ENCODE data around the gene SIGLEC11. TPM values are rescaled to one million over a fixed set of nuclear protein-coding genes. Genes with fewer than 3 reads are reported as not detected.
A peak's percentile ranks its signal among the peaks of the same experiment; 100 is the strongest.

The SIGLEC11 gene
- total and polyA plus RNA-seq, 2 donors from 2014 or later = 1.2 to 1.5 TPM

DNA sequence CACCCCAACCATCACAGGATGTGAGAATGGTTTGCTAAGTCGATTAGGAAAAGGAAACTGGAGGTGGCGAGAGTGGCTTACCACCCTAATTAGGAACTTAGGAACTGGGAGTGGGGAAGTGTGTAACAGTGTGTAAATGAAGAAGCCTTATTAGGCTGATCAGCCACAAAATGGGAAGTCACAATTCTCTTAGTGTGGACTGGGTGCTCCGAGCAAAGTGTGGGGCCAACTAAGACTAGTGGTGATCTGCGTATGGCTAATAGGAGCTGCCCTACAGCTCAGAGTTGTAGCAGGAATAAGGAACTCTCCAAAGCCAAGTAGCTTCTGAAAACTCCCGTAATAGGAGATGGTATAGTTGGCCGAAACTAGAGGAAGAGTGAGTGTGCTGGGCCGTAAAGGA lies 7.6 kb downstream of the SIGLEC11 start:
- intact Hi-C loops (cut with DNase I) = no loop called here
- Histone ChIP-seq H3K27ac (ENCODE audit: low read depth in 2 of 2, low read length in 2 of 2) (no peak overlapping the region), H3K4me3 (ENCODE audit: low read length in 3 of 3) (peak overlapping the region in 1 of 3 donors; percentile 11), H3K36me3 (ENCODE audit: control insufficient read depth in 2 of 3, insufficient read depth in 3 of 3, low read length in 3 of 3) (no peaks in the 10 kb centered on the region), H3K9me3 (ENCODE audit: control insufficient read depth in 2 of 3, insufficient read depth in 1 of 3, low read length in 3 of 3) (no peaks in the 10 kb centered on the region), H3K9ac (ENCODE audit: low read length in 3 of 3) (no peak overlapping the region), H3K4me1 (ENCODE audit: control insufficient read depth in 2 of 3, insufficient read depth in 2 of 3, low read depth in 1 of 3, low read length in 3 of 3) (no peaks in the 10 kb centered on the region), H3K27me3 (ENCODE audit: control insufficient read depth, insufficient read depth, low read length) (no peaks in the 10 kb centered on the region)
- TF ChIP-seq, protein P1, sequence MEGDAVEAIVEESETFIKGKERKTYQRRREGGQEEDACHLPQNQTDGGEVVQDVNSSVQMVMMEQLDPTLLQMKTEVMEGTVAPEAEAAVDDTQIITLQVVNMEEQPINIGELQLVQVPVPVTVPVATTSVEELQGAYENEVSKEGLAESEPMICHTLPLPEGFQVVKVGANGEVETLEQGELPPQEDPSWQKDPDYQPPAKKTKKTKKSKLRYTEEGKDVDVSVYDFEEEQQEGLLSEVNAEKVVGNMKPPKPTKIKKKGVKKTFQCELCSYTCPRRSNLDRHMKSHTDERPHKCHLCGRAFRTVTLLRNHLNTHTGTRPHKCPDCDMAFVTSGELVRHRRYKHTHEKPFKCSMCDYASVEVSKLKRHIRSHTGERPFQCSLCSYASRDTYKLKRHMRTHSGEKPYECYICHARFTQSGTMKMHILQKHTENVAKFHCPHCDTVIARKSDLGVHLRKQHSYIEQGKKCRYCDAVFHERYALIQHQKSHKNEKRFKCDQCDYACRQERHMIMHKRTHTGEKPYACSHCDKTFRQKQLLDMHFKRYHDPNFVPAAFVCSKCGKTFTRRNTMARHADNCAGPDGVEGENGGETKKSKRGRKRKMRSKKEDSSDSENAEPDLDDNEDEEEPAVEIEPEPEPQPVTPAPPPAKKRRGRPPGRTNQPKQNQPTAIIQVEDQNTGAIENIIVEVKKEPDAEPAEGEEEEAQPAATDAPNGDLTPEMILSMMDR (IDR thresholded peaks at IDR 0.05; ENCODE audit: borderline replicate concordance, extremely low read depth, insufficient read depth) = no peak
- FAIRE-seq (no peak), DNase-seq (peak in 1 of 5 donors; percentile 26)

DNA sequence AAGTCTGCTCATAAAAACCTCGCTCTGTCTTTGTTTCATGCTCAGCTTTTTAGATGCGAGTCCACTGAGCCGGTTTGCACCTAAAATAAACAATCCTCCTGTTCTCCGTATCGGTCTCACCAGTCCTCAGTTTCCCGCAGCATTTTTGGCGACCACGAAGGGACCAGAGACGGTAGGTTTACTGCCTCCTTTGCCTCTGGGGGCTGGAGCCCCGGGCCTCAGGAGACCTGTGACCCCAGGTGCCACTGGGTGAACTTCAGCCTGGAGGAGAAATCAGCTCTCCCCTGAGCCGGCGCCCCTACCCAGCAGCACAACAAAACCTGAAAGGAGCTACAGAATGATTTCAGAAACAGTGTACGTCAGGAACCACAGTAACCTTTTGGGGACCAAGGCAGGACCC lies 8.1 kb downstream of the SIGLEC11 start:
- no peaks in the 10 kb centered on the region for H3K9me3 ChIP-seq (ENCODE audit: control insufficient read depth in 2 of 3, insufficient read depth in 1 of 3, low read length in 3 of 3)
- intact Hi-C loops (cut with DNase I) = no loop called here
- H3K9ac ChIP-seq (ENCODE audit: low read length in 3 of 3) = no peak overlapping the region
- H3K27me3 ChIP-seq (ENCODE audit: control insufficient read depth, insufficient read depth, low read length) = no peaks in the 10 kb centered on the region
- DNase-seq (peak in 1 of 5 donors; percentile 19), FAIRE-seq (no peak)
- H3K27ac ChIP-seq (ENCODE audit: low read depth in 2 of 2, low read length in 2 of 2) = no peak overlapping the region
- no peaks in the 10 kb centered on the region for H3K36me3 ChIP-seq (ENCODE audit: control insufficient read depth in 2 of 3, insufficient read depth in 3 of 3, low read length in 3 of 3)
- H3K4me1 ChIP-seq (ENCODE audit: control insufficient read depth in 2 of 3, insufficient read depth in 2 of 3, low read depth in 1 of 3, low read length in 3 of 3) = no peaks in the 10 kb centered on the region
- TF ChIP-seq, protein P1 (IDR thresholded peaks at IDR 0.05; ENCODE audit: borderline replicate concordance, extremely low read depth, insufficient read depth) = no peak
- no peak overlapping the region for H3K4me3 ChIP-seq (ENCODE audit: low read length in 3 of 3)

DNA sequence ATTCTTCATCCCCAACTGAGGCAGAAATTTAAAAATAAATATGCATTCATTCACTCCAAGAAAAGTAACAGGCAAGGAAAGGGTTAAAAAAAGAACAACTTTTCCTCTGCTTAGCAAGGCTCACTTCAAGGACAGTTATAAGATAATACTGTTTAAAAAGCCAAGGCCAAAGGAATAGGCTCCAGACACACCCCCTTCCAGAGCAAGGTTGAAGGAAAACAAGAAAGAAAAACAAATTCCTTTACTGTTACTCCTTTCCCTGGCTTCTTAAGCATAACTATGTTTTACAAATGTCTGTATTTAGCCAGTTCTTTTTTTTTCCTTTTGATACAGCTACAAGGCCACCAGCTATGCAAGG lies 8.5 kb downstream of the SIGLEC11 start:
- Histone ChIP-seq H3K4me3 (ENCODE audit: low read length in 3 of 3) (no peak overlapping the region), H3K27ac (ENCODE audit: low read depth in 2 of 2, low read length in 2 of 2) (no peak overlapping the region), H3K36me3 (ENCODE audit: control insufficient read depth in 2 of 3, insufficient read depth in 3 of 3, low read length in 3 of 3) (no peaks in the 10 kb centered on the region), H3K9me3 (ENCODE audit: control insufficient read depth in 2 of 3, insufficient read depth in 1 of 3, low read length in 3 of 3) (no peaks in the 10 kb centered on the region), H3K9ac (ENCODE audit: low read length in 3 of 3) (no peak overlapping the region), H3K4me1 (ENCODE audit: control insufficient read depth in 2 of 3, insufficient read depth in 2 of 3, low read depth in 1 of 3, low read length in 3 of 3) (no peaks in the 10 kb centered on the region), H3K27me3 (ENCODE audit: control insufficient read depth, insufficient read depth, low read length) (no peaks in the 10 kb centered on the region)
- DNase-seq (peak in 2 of 5 donors; percentile 30 to 58), FAIRE-seq (no peak)
- intact Hi-C loops (cut with DNase I) = no loop called here
- TF ChIP-seq, protein P1 (IDR thresholded peaks at IDR 0.05; ENCODE audit: borderline replicate concordance, extremely low read depth, insufficient read depth) = no peak

DNA sequence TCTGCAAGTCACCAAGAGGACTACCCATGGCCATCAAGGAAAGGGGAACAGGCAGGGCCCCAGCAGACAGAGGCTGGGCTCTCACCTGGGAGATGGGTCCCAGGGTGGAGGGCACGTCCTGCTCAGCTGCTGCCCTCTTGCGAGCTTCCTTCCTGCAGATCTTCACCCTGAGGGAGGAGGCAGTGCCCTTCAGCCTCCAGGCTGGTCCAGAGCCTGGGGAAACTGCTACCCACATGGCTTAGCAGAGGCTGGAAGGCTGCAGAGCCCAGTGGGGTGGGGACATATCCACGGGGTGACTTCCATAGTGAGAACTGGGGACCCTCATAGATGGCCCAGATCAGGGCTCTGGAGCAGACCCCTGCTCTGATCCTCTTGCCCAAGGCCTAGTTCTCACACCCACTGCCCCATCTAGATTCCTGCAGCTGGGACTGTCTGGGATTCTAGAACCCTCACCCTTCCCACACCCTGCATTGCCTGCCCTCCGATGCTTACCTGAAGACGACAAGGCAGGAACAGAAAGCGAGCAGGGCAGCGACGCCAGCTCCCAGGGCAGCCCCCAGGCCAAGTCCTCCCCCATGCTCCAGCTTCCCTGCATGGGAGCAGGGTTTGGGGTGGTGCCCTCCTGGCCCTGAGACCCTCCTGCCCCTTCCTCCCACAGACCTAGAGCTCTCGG lies 9.0 kb downstream of the SIGLEC11 start:
- TF ChIP-seq, protein P1 (IDR thresholded peaks at IDR 0.05; ENCODE audit: borderline replicate concordance, extremely low read depth, insufficient read depth) = no peak
- H3K36me3 ChIP-seq (ENCODE audit: control insufficient read depth in 2 of 3, insufficient read depth in 3 of 3, low read length in 3 of 3) = no peaks in the 10 kb centered on the region
- no peaks in the 10 kb centered on the region for H3K4me1 ChIP-seq (ENCODE audit: control insufficient read depth in 2 of 3, insufficient read depth in 2 of 3, low read depth in 1 of 3, low read length in 3 of 3)
- FAIRE-seq (no peak), DNase-seq (peak in 1 of 5 donors; percentile 53)
- H3K9me3 ChIP-seq (ENCODE audit: control insufficient read depth in 2 of 3, insufficient read depth in 1 of 3, low read length in 3 of 3) = no peaks in the 10 kb centered on the region
- no peak overlapping the region for H3K27ac ChIP-seq (ENCODE audit: low read depth in 2 of 2, low read length in 2 of 2)
- intact Hi-C loops (cut with DNase I) = no loop called here
- H3K4me3 ChIP-seq (ENCODE audit: low read length in 3 of 3) = no peak overlapping the region
- no peaks in the 10 kb centered on the region for H3K27me3 ChIP-seq (ENCODE audit: control insufficient read depth, insufficient read depth, low read length)
- no peak overlapping the region for H3K9ac ChIP-seq (ENCODE audit: low read length in 3 of 3)
